ENCODE data around the gene LCN1.

The LCN1 gene

GRCh38 chr9:135523521-135524129, 2.4 kb downstream of the LCN1 start:
- no peak overlapping the region for H3K23ac ChIP-seq (ENCODE audit: low read length)
- H4K8ac ChIP-seq (ENCODE audit: low read depth, low read length): no peak overlapping the region
- H3K79me2 ChIP-seq (ENCODE audit: control insufficient read depth, insufficient read depth, low read length): no peaks in the 10 kb centered on the region
- H3K4me3 ChIP-seq (ENCODE audit: low read length): no peak overlapping the region
- H3K27me3 ChIP-seq (ENCODE audit: insufficient read depth, low read length, poor library complexity): no peaks in the 10 kb centered on the region
- no peak overlapping the region for H2BK15ac ChIP-seq (replicated peaks; ENCODE audit: low read depth)
- no peak overlapping the region for H3K27ac ChIP-seq (ENCODE audit: low read depth, low read length)
- no peak overlapping the region for H3K4ac ChIP-seq (ENCODE audit: low read depth, low read length)
- no peaks in the 10 kb centered on the region for H3K36me3 ChIP-seq (ENCODE audit: control insufficient read depth, insufficient read depth, low read length)
- no CpG with 5 or more reads among the region's 21 CpGs for WGBS (ENCODE audit: extremely low coverage, insufficient coverage, low lambda C conversion rate)
- H3K18ac ChIP-seq (ENCODE audit: low read length): no peak overlapping the region
- H2BK5ac ChIP-seq (ENCODE audit: low read length): no peak overlapping the region
- H3K4me1 ChIP-seq (ENCODE audit: control insufficient read depth, low read depth, low read length): no peaks in the 10 kb centered on the region
- H2AK5ac ChIP-seq (ENCODE audit: low read length): no peak overlapping the region
- H3K79me1 ChIP-seq (ENCODE audit: low read length): no peaks in the 10 kb centered on the region
- no peak overlapping the region for H2BK120ac ChIP-seq (ENCODE audit: low read depth, low read length)
- no peak overlapping the region for H3K56ac ChIP-seq (ENCODE audit: low read length)
- no peak overlapping the region for H4K5ac ChIP-seq (ENCODE audit: low read length)
- no peak for DNase-seq
- H3K9ac ChIP-seq (ENCODE audit: low read length): no peak overlapping the region
- no peak overlapping the region for H3K4me2 ChIP-seq (ENCODE audit: low read length)

- Histone ChIP-seq H3K4me3 (ENCODE audit: low read length) (no peak overlapping the region), H2BK120ac (ENCODE audit: low read depth, low read length) (no peak overlapping the region), H3K9ac (ENCODE audit: low read length) (no peak overlapping the region), H4K5ac (ENCODE audit: low read length) (no peak overlapping the region), H3K4ac (ENCODE audit: low read depth, low read length) (no peak overlapping the region), H2BK5ac (ENCODE audit: low read length) (no peak overlapping the region), H3K27ac (ENCODE audit: low read depth, low read length) (no peak overlapping the region), H3K4me2 (ENCODE audit: low read length) (no peak overlapping the region), H3K4me1 (ENCODE audit: control insufficient read depth, low read depth, low read length) (no peaks in the 10 kb centered on the region), H4K8ac (ENCODE audit: low read depth, low read length) (no peak overlapping the region), H3K27me3 (ENCODE audit: insufficient read depth, low read length, poor library complexity) (no peaks in the 10 kb centered on the region), H3K18ac (ENCODE audit: low read length) (no peak overlapping the region), H2AK5ac (ENCODE audit: low read length) (no peak overlapping the region), H3K56ac (ENCODE audit: low read length) (no peak overlapping the region), H3K79me2 (ENCODE audit: control insufficient read depth, insufficient read depth, low read length) (no peaks in the 10 kb centered on the region), H3K36me3 (ENCODE audit: control insufficient read depth, insufficient read depth, low read length) (no peaks in the 10 kb centered on the region), H3K23ac (ENCODE audit: low read length) (no peak overlapping the region), H3K79me1 (ENCODE audit: low read length) (no peaks in the 10 kb centered on the region), H2BK15ac (replicated peaks; ENCODE audit: low read depth) (no peak overlapping the region)
- DNase-seq: no peak
- no CpG with 5 or more reads among the region's 27 CpGs for WGBS (ENCODE audit: extremely low coverage, insufficient coverage, low lambda C conversion rate)
Measured at GRCh38 chr9:135524130-135524861, 3.1 kb downstream of the LCN1 start.

- no peak overlapping the region for H3K9ac ChIP-seq (ENCODE audit: low read length)
- no peaks in the 10 kb centered on the region for H3K4me1 ChIP-seq (ENCODE audit: control insufficient read depth, low read depth, low read length)
- H3K36me3 ChIP-seq (ENCODE audit: control insufficient read depth, insufficient read depth, low read length): no peaks in the 10 kb centered on the region
- no peak overlapping the region for H2BK15ac ChIP-seq (replicated peaks; ENCODE audit: low read depth)
- H3K23ac ChIP-seq (ENCODE audit: low read length): no peak overlapping the region
- no peaks in the 10 kb centered on the region for H3K27me3 ChIP-seq (ENCODE audit: insufficient read depth, low read length, poor library complexity)
- WGBS (ENCODE audit: extremely low coverage, insufficient coverage, low lambda C conversion rate): no CpG with 5 or more reads among the region's 31 CpGs
- H2AK5ac ChIP-seq (ENCODE audit: low read length): no peak overlapping the region
- no peak overlapping the region for H3K4ac ChIP-seq (ENCODE audit: low read depth, low read length)
- H3K27ac ChIP-seq (ENCODE audit: low read depth, low read length): no peak overlapping the region
- no peaks in the 10 kb centered on the region for H3K79me1 ChIP-seq (ENCODE audit: low read length)
- H4K5ac ChIP-seq (ENCODE audit: low read length): no peak overlapping the region
- no peak overlapping the region for H3K56ac ChIP-seq (ENCODE audit: low read length)
- H3K4me2 ChIP-seq (ENCODE audit: low read length): no peak overlapping the region
- no peak overlapping the region for H2BK120ac ChIP-seq (ENCODE audit: low read depth, low read length)
- no peaks in the 10 kb centered on the region for H3K79me2 ChIP-seq (ENCODE audit: control insufficient read depth, insufficient read depth, low read length)
- no peak overlapping the region for H3K4me3 ChIP-seq (ENCODE audit: low read length)
- DNase-seq: no peak
- H4K8ac ChIP-seq (ENCODE audit: low read depth, low read length): no peak overlapping the region
- H2BK5ac ChIP-seq (ENCODE audit: low read length): no peak overlapping the region
- H3K18ac ChIP-seq (ENCODE audit: low read length): no peak overlapping the region
Measured at GRCh38 chr9:135525241-135526088, 4.2 kb downstream of the LCN1 start.

- Histone ChIP-seq H3K4me2 (ENCODE audit: low read length) (no peak overlapping the region), H2BK120ac (ENCODE audit: low read depth, low read length) (no peak overlapping the region), H3K18ac (ENCODE audit: low read length) (no peak overlapping the region), H3K4me1 (ENCODE audit: control insufficient read depth, low read depth, low read length) (no peaks in the 10 kb centered on the region), H2AK5ac (ENCODE audit: low read length) (no peak overlapping the region), H3K56ac (ENCODE audit: low read length) (no peak overlapping the region), H2BK5ac (ENCODE audit: low read length) (no peak overlapping the region), H3K79me2 (ENCODE audit: control insufficient read depth, insufficient read depth, low read length) (no peaks in the 10 kb centered on the region), H3K27ac (ENCODE audit: low read depth, low read length) (no peak overlapping the region), H3K4me3 (ENCODE audit: low read length) (no peak overlapping the region), H3K4ac (ENCODE audit: low read depth, low read length) (no peak overlapping the region), H4K8ac (ENCODE audit: low read depth, low read length) (no peak overlapping the region), H3K79me1 (ENCODE audit: low read length) (no peaks in the 10 kb centered on the region), H3K23ac (ENCODE audit: low read length) (no peak overlapping the region), H4K5ac (ENCODE audit: low read length) (no peak overlapping the region), H3K9ac (ENCODE audit: low read length) (no peak overlapping the region), H2BK15ac (replicated peaks; ENCODE audit: low read depth) (no peak overlapping the region), H3K36me3 (ENCODE audit: control insufficient read depth, insufficient read depth, low read length) (no peaks in the 10 kb centered on the region), H3K27me3 (ENCODE audit: insufficient read depth, low read length, poor library complexity) (no peaks in the 10 kb centered on the region)
- WGBS (ENCODE audit: extremely low coverage, insufficient coverage, low lambda C conversion rate): no CpG with 5 or more reads among the region's 11 CpGs
- no peak for DNase-seq
Measured at GRCh38 chr9:135526089-135526729, 5.0 kb downstream of the LCN1 start.

GRCh38 chr9:135526730-135527571, 5.7 kb downstream of the LCN1 start:
- Histone ChIP-seq H3K18ac (ENCODE audit: low read length) (no peak overlapping the region), H3K36me3 (ENCODE audit: control insufficient read depth, insufficient read depth, low read length) (no peaks in the 10 kb centered on the region)
- no peak for DNase-seq

More at GRCh38 chr9:135526730-135527571, 5.7 kb downstream of the LCN1 start:
- no peaks in the 10 kb centered on the region for H3K79me1 ChIP-seq (ENCODE audit: low read length)
- H3K27me3 ChIP-seq (ENCODE audit: insufficient read depth, low read length, poor library complexity): no peaks in the 10 kb centered on the region
- no peak overlapping the region for H4K5ac ChIP-seq (ENCODE audit: low read length)
- H2BK5ac ChIP-seq (ENCODE audit: low read length): no peak overlapping the region
- no peak overlapping the region for H3K9ac ChIP-seq (ENCODE audit: low read length)
- WGBS (ENCODE audit: extremely low coverage, insufficient coverage, low lambda C conversion rate): no CpG with 5 or more reads among the region's 30 CpGs
- H3K4me3 ChIP-seq (ENCODE audit: low read length): no peak overlapping the region
- no peak overlapping the region for H2AK5ac ChIP-seq (ENCODE audit: low read length)
- no peak overlapping the region for H2BK15ac ChIP-seq (replicated peaks; ENCODE audit: low read depth)
- H3K4me2 ChIP-seq (ENCODE audit: low read length): no peak overlapping the region
- H2BK120ac ChIP-seq (ENCODE audit: low read depth, low read length): no peak overlapping the region
- H3K56ac ChIP-seq (ENCODE audit: low read length): peak overlapping the region; percentile 34
- no peak overlapping the region for H3K27ac ChIP-seq (ENCODE audit: low read depth, low read length)
- H4K8ac ChIP-seq (ENCODE audit: low read depth, low read length): no peak overlapping the region
- no peak overlapping the region for H3K23ac ChIP-seq (ENCODE audit: low read length)
- H3K79me2 ChIP-seq (ENCODE audit: control insufficient read depth, insufficient read depth, low read length): no peaks in the 10 kb centered on the region
- H3K4me1 ChIP-seq (ENCODE audit: control insufficient read depth, low read depth, low read length): no peaks in the 10 kb centered on the region
- H3K4ac ChIP-seq (ENCODE audit: low read depth, low read length): no peak overlapping the region

Measured in mesendoderm (in vitro differentiated cells).